Fibroblast of skin of left quadriceps (primary cell): Measurements from ENCODE around the gene TPRG1.

Source experiments
- DNase-seq, 2 experiments: peaks; one replicate each; pipeline ENCODE4 v3.0.0-alpha.2; 2013; ENCODE audit warnings: low read depth in 2 of 2

TPRG1 gene

GRCh38 chr3:189229196-189229828 lies 57.5 kb downstream of the TPRG1 start:
- DNase-seq, result no peak

GRCh38 chr3:189232790-189233189 lies 61.0 kb downstream of the TPRG1 start:
- DNase-seq, result no peak

GRCh38 chr3:189233225-189233858 lies 61.6 kb downstream of the TPRG1 start:
- peak; percentile 42 to 53 for DNase-seq

- DNase-seq, result peak in 1 of 2 experiments; percentile 10
Measured at GRCh38 chr3:189235214-189235613, 63.4 kb downstream of the TPRG1 start.

GRCh38 chr3:189236352-189236751 lies 64.6 kb downstream of the TPRG1 start:
- no peak for DNase-seq

GRCh38 chr3:189237526-189237925 lies 65.8 kb downstream of the TPRG1 start:
- peak in 1 of 2 experiments; percentile 16 for DNase-seq

GRCh38 chr3:189238071-189238470 lies 66.3 kb downstream of the TPRG1 start:
- no peak for DNase-seq

- DNase-seq, result peak in 1 of 2 experiments; percentile 9
Measured at GRCh38 chr3:189239616-189240015, 67.8 kb downstream of the TPRG1 start.

GRCh38 chr3:189249987-189250386 lies 78.2 kb downstream of the TPRG1 start:
- DNase-seq, result no peak

- no peak for DNase-seq
Measured at GRCh38 chr3:189258261-189258660, 86.5 kb downstream of the TPRG1 start.

GRCh38 chr3:189260556-189261493 lies 89.1 kb downstream of the TPRG1 start:
- peak in 1 of 2 experiments; percentile 22 for DNase-seq

- DNase-seq, result no peak
Measured at GRCh38 chr3:189262746-189263145, 91.0 kb downstream of the TPRG1 start.

- DNase-seq, result no peak
Measured at GRCh38 chr3:189267981-189268613, 96.3 kb downstream of the TPRG1 start.

- peak; percentile 42 to 53 for DNase-seq
Measured at GRCh38 chr3:189269365-189269764, 97.6 kb downstream of the TPRG1 start.

GRCh38 chr3:189270248-189270832 lies 98.6 kb downstream of the TPRG1 start:
- DNase-seq, result peak; percentile 61 to 63

GRCh38 chr3:189272500-189273119 lies 100.8 kb downstream of the TPRG1 start:
- DNase-seq, result no peak

GRCh38 chr3:189273736-189274135 lies 102.0 kb downstream of the TPRG1 start:
- DNase-seq, result no peak

- DNase-seq, result no peak
Measured at GRCh38 chr3:189275182-189275581, 103.4 kb downstream of the TPRG1 start.

GRCh38 chr3:189275852-189276251 lies 104.1 kb downstream of the TPRG1 start:
- DNase-seq, result no peak

- DNase-seq, result peak; percentile 99
Measured at GRCh38 chr3:189276444-189277219, 104.9 kb downstream of the TPRG1 start.
